ENCODE results near the gene PRDM16.

Gene PRDM16

GRCh38 chr1:3472906-3473305 is 403.9 kb downstream of the PRDM16 start:
- DNase-seq (ENCODE audit: low read depth in 2 of 2), result no peak

GRCh38 chr1:3473381-3473844 is 404.4 kb downstream of the PRDM16 start:
- no peak for DNase-seq (ENCODE audit: low read depth in 2 of 2)

DNA sequence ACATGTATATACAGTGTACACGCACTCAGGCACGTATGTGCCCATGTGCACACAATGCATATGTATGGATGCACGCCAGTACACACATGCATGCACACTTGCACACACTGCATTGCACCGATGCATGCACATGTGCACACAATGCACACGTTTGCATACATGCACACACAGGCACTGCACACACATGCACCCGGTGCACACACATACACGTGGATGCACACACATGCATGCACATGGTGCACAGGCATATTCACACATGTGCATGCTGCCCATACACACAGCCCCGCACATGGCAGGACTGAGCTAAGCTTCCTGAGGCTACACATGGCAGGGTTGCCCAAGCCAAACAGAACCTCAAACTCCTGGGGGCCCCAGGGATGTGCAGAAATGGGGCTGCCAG is 405.0 kb downstream of the PRDM16 start:
- no peak for DNase-seq (ENCODE audit: low read depth in 2 of 2)

DNA sequence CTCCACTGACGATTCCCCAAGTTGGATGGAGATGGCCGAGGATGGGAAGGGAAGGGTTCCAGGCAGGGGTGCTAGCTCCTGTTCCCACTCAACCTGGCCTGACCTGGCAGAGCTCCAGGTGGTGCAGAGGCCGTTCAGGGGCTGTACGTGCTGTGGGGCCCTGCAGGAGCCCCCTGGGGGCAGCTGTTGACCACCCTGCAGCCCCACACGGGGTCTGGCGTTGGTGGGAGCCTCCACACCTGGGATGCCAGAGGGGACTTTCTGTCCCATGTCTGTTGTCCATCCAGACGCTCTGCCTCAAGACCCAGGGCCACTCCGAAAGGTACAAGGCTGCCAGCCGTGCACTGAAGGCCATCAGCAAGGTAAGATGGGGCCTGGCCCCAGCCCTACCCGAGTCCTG is 405.4 kb downstream of the PRDM16 start:
- no peak for DNase-seq (ENCODE audit: low read depth in 2 of 2)

DNA sequence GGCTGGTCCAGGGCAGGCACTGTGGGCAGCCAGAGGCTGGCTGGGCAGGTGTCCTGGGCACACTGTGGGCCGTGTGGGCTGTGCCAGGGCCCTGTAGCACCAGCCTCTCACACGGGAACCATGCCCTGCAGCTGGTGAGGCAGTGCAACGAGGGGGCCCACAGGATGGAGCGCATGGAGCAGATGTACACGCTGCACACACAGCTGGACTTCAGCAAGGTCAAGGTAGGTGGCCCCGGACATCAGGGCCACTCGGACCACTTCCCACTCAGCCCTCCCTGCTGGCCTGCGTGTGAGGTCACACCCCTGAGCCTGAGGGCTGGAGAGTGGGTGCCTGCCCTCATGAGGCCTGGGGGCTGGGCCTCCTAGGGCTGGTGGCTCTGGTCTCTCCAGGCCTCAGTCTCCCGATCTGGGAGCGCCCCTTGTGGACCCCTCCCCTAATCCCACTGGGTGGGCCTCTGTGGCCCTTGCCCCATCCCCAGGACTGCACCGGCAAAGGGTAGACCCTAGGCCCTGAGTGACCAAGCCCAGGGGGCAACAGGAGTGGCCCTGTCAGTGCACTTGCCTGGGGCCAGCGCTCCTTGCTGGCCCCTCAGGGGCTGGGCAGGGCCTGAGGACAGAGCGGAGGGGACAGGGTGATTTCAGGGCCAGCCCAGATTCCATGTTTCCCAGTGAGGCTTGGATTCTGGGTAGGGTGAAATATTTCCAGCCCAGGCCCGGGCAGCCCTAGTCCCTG is 407.0 kb downstream of the PRDM16 start:
- no peak for DNase-seq (ENCODE audit: low read depth in 2 of 2)

GRCh38 chr1:3476666-3477065 is 407.7 kb downstream of the PRDM16 start:
- DNase-seq (ENCODE audit: low read depth in 2 of 2), result no peak

- no peak for DNase-seq (ENCODE audit: low read depth in 2 of 2)
Observed at GRCh38 chr1:3477241-3477995, 408.4 kb downstream of the PRDM16 start.

DNA sequence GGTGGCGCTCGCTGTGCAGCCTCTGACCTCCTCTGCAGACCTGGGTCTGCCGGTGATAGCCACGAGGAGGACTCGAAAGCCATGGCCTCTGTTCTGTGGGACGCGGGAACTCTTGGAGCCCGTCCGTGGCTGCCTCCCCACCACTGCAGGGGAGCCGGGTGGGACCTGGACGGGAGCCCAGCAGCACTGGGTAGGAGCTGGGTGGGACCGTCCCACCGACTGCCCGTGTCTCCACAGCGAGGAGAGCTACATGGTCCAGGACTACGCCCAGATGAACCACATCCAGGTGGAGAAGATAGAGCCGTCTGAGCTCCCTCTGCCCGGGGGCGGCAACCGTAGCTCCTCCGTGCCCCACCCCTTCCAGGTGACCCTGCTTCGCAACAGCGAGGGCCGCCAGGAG is 409.2 kb downstream of the PRDM16 start:
- DNase-seq (ENCODE audit: low read depth in 2 of 2), result no peak

DNA sequence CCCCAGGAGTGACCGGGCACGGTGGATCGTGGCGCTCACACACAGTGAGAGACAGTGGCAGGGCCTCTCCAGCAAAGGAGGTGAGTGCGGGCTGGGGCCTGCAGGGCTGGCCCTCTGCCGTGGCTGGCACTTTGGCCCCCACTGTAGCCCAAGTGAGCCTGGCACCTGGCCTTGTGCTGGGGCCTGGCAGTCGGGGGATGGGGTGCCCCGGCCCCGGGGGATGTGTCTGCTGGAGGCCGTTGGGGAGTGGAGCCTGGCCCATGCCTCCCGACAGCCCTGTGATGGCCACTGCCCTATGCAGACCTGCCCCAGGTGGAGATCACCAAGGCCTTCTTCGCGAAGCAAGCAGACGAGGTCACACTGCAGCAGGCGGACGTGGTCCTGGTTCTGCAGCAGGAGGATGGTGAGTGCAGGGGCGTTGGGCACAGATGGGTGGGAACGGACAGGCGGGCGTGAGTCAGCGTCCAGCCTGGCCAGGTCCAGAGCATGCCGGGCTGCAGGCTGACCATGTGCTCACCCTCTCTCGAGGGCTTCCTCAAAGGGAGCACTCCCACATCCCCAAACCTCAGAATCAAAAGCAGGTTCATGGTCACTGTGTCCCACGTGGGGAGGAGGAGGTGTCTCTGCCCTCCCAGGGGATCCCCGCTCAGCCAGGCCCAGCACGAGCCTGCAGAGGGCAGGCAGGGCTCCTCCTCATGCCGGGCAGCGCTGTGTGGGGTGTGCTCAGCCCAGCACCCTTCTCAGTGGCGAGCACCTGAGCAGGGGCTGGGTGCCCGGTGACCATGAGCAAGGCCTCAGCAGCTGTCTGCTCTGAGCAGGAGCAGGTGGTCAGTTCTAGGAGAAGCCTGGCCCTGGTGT is 410.7 kb downstream of the PRDM16 start:
- DNase-seq (ENCODE audit: low read depth in 2 of 2), result no peak

- no peak for DNase-seq (ENCODE audit: low read depth in 2 of 2)
Observed at GRCh38 chr1:3480369-3480719, 411.3 kb downstream of the PRDM16 start.

GRCh38 chr1:3481046-3481445 is 412.0 kb downstream of the PRDM16 start:
- DNase-seq (ENCODE audit: low read depth in 2 of 2), result no peak

DNA sequence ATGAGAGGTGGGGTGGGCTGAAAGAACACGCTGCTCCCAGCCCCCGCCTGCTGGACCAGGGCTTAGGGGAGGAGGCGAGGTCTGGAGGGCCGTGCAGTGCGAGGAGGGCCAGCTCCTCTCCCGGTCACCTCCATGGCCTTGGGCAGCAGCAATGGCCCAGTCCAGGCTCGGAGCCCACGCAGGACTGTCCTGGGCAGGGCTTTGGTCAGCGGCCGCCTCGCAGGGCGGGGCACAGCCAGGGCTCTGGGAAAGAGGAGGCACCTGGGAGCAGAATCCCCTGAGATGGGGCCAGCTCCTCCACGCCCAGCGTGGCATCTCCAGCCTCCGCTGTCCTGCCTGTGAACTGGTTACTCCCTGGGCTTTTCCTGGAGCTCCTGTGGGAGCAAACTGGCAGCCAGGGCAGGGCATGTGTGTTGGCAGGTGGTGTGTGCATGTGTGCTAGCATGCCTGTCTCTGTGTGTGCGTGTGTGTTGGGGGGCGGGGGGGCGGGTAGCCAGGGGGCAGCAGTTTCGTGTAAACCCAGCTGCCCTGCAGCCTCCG is 412.9 kb downstream of the PRDM16 start:
- DNase-seq (ENCODE audit: low read depth in 2 of 2), result no peak

GRCh38 chr1:3482378-3482849 is 413.4 kb downstream of the PRDM16 start:
- no peak for DNase-seq (ENCODE audit: low read depth in 2 of 2)

- DNase-seq (ENCODE audit: low read depth in 2 of 2), result no peak
Observed at GRCh38 chr1:3483380-3483779, 414.4 kb downstream of the PRDM16 start.

DNA sequence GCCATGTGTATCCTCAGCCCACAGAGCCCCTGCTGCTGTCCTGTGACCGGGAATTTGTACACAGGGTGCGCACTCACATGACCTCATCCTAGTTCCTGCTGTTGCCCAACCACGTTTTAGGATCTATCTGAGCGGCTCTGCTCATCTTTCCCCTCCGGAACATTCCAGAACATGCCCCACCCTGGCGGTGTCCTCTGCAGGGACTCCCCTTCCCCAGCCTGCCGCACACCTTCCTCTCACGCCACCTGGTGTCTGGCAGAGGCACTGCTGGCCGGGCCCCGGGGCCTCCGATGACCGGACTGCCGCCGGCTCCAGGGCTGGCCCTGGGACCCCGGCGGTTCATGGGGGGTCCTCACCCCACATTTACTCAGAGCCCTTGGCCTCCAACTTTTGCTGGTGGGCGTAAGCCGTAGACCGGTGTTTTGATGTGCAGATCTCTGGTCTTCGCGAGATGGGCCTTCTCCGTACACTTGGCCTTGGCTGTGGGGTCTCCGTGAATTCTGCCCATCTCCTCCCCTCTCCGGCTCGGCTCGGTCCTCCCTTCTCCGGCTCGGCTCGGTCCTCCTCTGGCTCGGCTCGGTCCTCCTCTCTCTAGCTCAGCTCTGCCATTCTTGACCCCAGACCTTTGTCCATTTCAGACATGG is 414.9 kb downstream of the PRDM16 start:
- peak; percentile 8 to 32 for DNase-seq (ENCODE audit: low read depth in 2 of 2)

DNA sequence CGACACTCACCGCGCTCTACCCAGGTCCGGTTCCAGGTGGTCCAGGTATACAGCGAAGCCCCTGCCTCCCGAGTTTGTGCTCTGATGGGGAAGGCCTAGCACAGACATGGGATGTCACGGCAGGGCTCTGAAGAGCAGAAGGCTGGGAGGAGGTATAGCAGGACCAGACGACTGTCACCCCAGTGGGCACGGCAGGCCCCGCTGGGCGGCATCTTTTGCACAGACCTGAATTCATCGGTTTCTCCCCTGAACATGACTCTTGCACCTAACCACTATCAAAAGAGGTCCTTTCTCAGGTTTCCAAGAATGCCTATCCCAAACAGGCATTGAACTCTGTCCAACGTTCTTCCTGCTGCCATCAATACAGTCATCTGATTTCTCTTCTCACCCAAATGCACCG is 416.0 kb downstream of the PRDM16 start:
- DNase-seq (ENCODE audit: low read depth in 2 of 2), result no peak

Data from stimulated activated CD4-positive, alpha-beta T cell treated with anti-CD3 and anti-CD28 coated beads, Interleukin-1b, Interleukin-23, amount 100 ng/mL, for 4 hours (primary cell).